HG03108 (cell line): ENCODE measurements around the gene NCS1.

ENCODE experiments used
- ATAC-seq: cut with Tn5 transposase; IDR thresholded peaks from one replicate; pipeline ENCODE4 v1.9.1; 2021; ENCODE audit warnings: moderate library complexity; ENCODE audit not compliant: unreplicated experiment

NCS1 gene

GRCh38 chr9:130193103-130193502, 20.9 kb downstream of the NCS1 start:
- no peak for ATAC-seq

GRCh38 chr9:130193531-130194377, 21.6 kb downstream of the NCS1 start:
- ATAC-seq: no peak

- no peak for ATAC-seq
Measured at GRCh38 chr9:130194378-130194932, 22.3 kb downstream of the NCS1 start.

- no peak for ATAC-seq
Measured at GRCh38 chr9:130195638-130196037, 23.4 kb downstream of the NCS1 start.

- ATAC-seq: no peak
Measured at GRCh38 chr9:130196643-130197042, 24.4 kb downstream of the NCS1 start.

GRCh38 chr9:130197386-130197785, 25.2 kb downstream of the NCS1 start:
- no peak for ATAC-seq

GRCh38 chr9:130197888-130198287, 25.7 kb downstream of the NCS1 start:
- ATAC-seq: no peak

- ATAC-seq: no peak
Measured at GRCh38 chr9:130198501-130199179, 26.4 kb downstream of the NCS1 start.

GRCh38 chr9:130199605-130200004, 27.4 kb downstream of the NCS1 start:
- no peak for ATAC-seq

- ATAC-seq: no peak
Measured at GRCh38 chr9:130200038-130200849, 28.0 kb downstream of the NCS1 start.

- no peak for ATAC-seq
Measured at GRCh38 chr9:130201399-130201873, 29.2 kb downstream of the NCS1 start.

- no peak for ATAC-seq
Measured at GRCh38 chr9:130201974-130202373, 29.8 kb downstream of the NCS1 start.

GRCh38 chr9:130204341-130204740, 32.1 kb downstream of the NCS1 start:
- ATAC-seq: no peak

- no peak for ATAC-seq
Measured at GRCh38 chr9:130204959-130205358, 32.8 kb downstream of the NCS1 start.

- ATAC-seq: no peak
Measured at GRCh38 chr9:130205912-130206311, 33.7 kb downstream of the NCS1 start.

GRCh38 chr9:130206579-130206978, 34.4 kb downstream of the NCS1 start:
- no peak for ATAC-seq

- no peak for ATAC-seq
Measured at GRCh38 chr9:130207241-130207992, 35.2 kb downstream of the NCS1 start.

GRCh38 chr9:130208600-130209347, 36.6 kb downstream of the NCS1 start:
- ATAC-seq: no peak

GRCh38 chr9:130209422-130209821, 37.2 kb downstream of the NCS1 start:
- ATAC-seq: no peak
